Measurements from ENCODE around the gene CCDC89.

CCDC89 gene

DNA sequence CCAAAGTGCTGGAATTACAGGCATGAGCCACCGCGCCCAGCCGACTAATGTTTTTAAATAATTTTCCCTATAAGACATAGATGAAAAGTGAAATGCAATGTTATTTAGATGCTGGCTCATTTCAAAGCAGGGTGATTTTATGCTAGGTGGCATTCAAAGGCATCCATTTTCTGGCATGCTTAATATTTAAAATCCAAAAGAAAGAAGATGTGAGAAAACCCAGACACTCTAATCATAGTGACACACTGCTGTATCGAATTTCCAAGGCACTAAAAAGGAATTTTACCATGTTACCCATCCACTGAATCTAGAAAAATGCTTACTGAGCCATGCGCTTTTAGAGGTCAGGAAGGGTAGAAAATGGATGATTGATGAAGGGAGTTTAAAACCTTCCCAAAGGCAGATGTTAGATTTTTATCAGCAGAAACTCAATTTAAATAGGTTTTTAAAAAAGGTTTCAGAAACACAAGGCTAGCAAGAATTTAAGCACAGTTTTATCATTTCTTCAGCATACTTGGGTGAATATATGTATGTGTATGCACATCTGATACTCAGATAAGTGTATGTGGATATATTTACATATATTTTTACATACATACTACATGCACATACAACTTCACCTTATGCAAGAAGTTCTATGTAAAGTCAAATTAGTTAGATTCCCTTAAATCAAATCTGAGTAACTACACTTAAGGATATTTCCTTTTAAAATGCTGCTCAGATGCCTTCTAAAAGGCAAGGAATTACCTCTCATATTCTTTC lies 24.1 kb upstream of the CCDC89 start:
- H2BK120ac ChIP-seq (ENCODE audit: low read depth, low read length), result no peak overlapping the region
- H3K36me3 ChIP-seq (replicated peaks in 1 of 2; ENCODE audit: control insufficient read depth in 2 of 2, insufficient read depth in 2 of 2, low read length in 2 of 2), result peaks cover 0 to 5% of the 10 kb centered on the region in 2 donors
- H3K4me3 ChIP-seq (ENCODE audit: low read length in 2 of 2), result no peak overlapping the region
- H2AFZ ChIP-seq (ENCODE audit: low read length), result no peak overlapping the region
- peaks cover 5 to 8% of the 10 kb centered on the region in 2 donors for H3K4me1 ChIP-seq (ENCODE audit: control insufficient read depth in 2 of 2, insufficient read depth in 1 of 2, low read depth in 1 of 2, low read length in 2 of 2)
- H3K18ac ChIP-seq (ENCODE audit: low read length), result no peak overlapping the region
- H3K9ac ChIP-seq (ENCODE audit: low read depth, low read length, poor library complexity), result no peak overlapping the region
- H2BK12ac ChIP-seq (ENCODE audit: low read length), result no peak overlapping the region
- H3K23ac ChIP-seq (ENCODE audit: low read depth, low read length, poor library complexity), result no peak overlapping the region
- no peak overlapping the region for H4K91ac ChIP-seq (ENCODE audit: low read depth, low read length, poor library complexity)
- H2BK15ac ChIP-seq (ENCODE audit: low read length), result no peak overlapping the region
- no peak overlapping the region for H3K27ac ChIP-seq (replicated peaks; ENCODE audit: low read length)
- H3K79me1 ChIP-seq (ENCODE audit: low read depth, low read length), result no peaks in the 10 kb centered on the region
- no peak for DNase-seq (ENCODE audit: low spot score)
- no peak overlapping the region for H2BK5ac ChIP-seq (ENCODE audit: low read length)
- no peaks in the 10 kb centered on the region for H3K27me3 ChIP-seq (ENCODE audit: control insufficient read depth in 3 of 3, insufficient read depth in 3 of 3, low read depth in 1 of 3, low read length in 3 of 3)
- H3K4ac ChIP-seq (ENCODE audit: low read length), result no peak overlapping the region
- H3K4me2 ChIP-seq (ENCODE audit: insufficient read depth, low read length, poor library complexity, severe bottlenecking), result no peak overlapping the region
- H3K14ac ChIP-seq (ENCODE audit: low read length), result no peak overlapping the region
- no CpG with 5 or more reads among the region's 5 CpGs for WGBS, 2 donors (ENCODE audit: extremely low coverage in 2 of 2, insufficient read length in 2 of 2, insufficient replicate concordance in 1 of 2)
- H4K8ac ChIP-seq (ENCODE audit: low read depth, low read length), result no peak overlapping the region
- H2AK5ac ChIP-seq (ENCODE audit: low read depth, low read length), result no peak overlapping the region
- H3K9me3 ChIP-seq (replicated peaks in 1 of 2; ENCODE audit: control insufficient read depth in 2 of 2, insufficient read depth in 1 of 2, low read depth in 1 of 2, low read length in 2 of 2), result no peaks in the 10 kb centered on the region

DNA sequence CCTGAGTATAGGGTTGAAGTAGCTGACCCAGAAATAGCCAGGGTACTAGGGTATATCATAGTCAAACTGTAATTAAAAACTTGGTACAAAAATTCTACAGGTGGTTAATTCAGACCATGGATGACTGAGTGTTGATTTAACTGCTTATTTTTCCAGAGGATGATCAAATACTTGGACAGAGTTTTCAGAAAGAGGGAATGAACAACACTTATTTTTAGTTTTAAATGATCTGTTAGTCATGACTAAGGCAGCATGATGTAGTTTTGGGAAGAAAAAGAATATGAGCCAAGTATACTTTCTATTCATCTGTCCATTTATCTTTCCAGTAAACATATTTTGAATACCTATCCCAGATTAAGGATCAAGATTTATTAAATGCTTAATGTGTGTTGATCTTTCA lies 19.8 kb upstream of the CCDC89 start:
- H2AFZ ChIP-seq (ENCODE audit: low read length), result no peak overlapping the region
- no peak overlapping the region for H2AK5ac ChIP-seq (ENCODE audit: low read depth, low read length)
- no peaks in the 10 kb centered on the region for H3K27me3 ChIP-seq (ENCODE audit: control insufficient read depth in 3 of 3, insufficient read depth in 3 of 3, low read depth in 1 of 3, low read length in 3 of 3)
- DNase-seq (ENCODE audit: low spot score), result no peak
- no peaks in the 10 kb centered on the region for H3K79me1 ChIP-seq (ENCODE audit: low read depth, low read length)
- H3K4me2 ChIP-seq (ENCODE audit: insufficient read depth, low read length, poor library complexity, severe bottlenecking), result no peak overlapping the region
- H4K91ac ChIP-seq (ENCODE audit: low read depth, low read length, poor library complexity), result no peak overlapping the region
- no peak overlapping the region for H3K27ac ChIP-seq (replicated peaks; ENCODE audit: low read length)
- H2BK12ac ChIP-seq (ENCODE audit: low read length), result no peak overlapping the region
- no peak overlapping the region for H3K9ac ChIP-seq (ENCODE audit: low read depth, low read length, poor library complexity)
- H2BK120ac ChIP-seq (ENCODE audit: low read depth, low read length), result no peak overlapping the region
- no peaks in the 10 kb centered on the region for H3K4me1 ChIP-seq (ENCODE audit: control insufficient read depth in 2 of 2, insufficient read depth in 1 of 2, low read depth in 1 of 2, low read length in 2 of 2)
- H3K14ac ChIP-seq (ENCODE audit: low read length), result no peak overlapping the region
- peaks cover 0 to 5% of the 10 kb centered on the region in 2 donors for H3K36me3 ChIP-seq (replicated peaks in 1 of 2; ENCODE audit: control insufficient read depth in 2 of 2, insufficient read depth in 2 of 2, low read length in 2 of 2)
- no peak overlapping the region for H3K18ac ChIP-seq (ENCODE audit: low read length)
- H3K9me3 ChIP-seq (replicated peaks in 1 of 2; ENCODE audit: control insufficient read depth in 2 of 2, insufficient read depth in 1 of 2, low read depth in 1 of 2, low read length in 2 of 2), result no peaks in the 10 kb centered on the region
- H2BK15ac ChIP-seq (ENCODE audit: low read length), result no peak overlapping the region
- no peak overlapping the region for H3K4ac ChIP-seq (ENCODE audit: low read length)
- no peak overlapping the region for H3K4me3 ChIP-seq (ENCODE audit: low read length in 2 of 2)
- no peak overlapping the region for H4K8ac ChIP-seq (ENCODE audit: low read depth, low read length)
- H2BK5ac ChIP-seq (ENCODE audit: low read length), result no peak overlapping the region
- H3K23ac ChIP-seq (ENCODE audit: low read depth, low read length, poor library complexity), result no peak overlapping the region

DNA sequence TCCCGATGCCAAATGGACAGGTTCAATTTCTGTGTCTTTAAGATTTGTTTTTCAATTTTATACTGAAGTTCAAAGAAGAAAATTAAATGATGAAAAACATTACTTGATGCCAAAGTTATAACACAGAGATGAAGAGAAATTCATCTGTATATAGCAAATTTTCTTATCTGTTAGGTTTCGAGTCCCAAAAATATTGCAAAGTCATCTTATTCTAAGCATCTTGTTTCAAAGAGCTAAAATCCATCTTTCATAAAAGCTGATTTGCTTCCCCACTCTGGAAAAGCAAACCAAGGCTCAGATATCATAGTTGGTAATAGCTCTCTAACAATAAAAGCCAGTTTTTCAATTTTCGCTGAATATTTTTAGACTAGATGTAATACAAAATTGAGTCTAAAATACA lies 19.0 kb upstream of the CCDC89 start:
- Histone ChIP-seq H3K23ac (ENCODE audit: low read depth, low read length, poor library complexity) (no peak overlapping the region), H2AFZ (ENCODE audit: low read length) (no peak overlapping the region), H3K27ac (replicated peaks; ENCODE audit: low read length) (no peak overlapping the region), H2BK120ac (ENCODE audit: low read depth, low read length) (no peak overlapping the region), H4K91ac (ENCODE audit: low read depth, low read length, poor library complexity) (no peak overlapping the region), H2BK12ac (ENCODE audit: low read length) (no peak overlapping the region), H3K9me3 (replicated peaks in 1 of 2; ENCODE audit: control insufficient read depth in 2 of 2, insufficient read depth in 1 of 2, low read depth in 1 of 2, low read length in 2 of 2) (no peaks in the 10 kb centered on the region), H3K4me3 (ENCODE audit: low read length in 2 of 2) (no peak overlapping the region), H4K8ac (ENCODE audit: low read depth, low read length) (no peak overlapping the region), H3K4me2 (ENCODE audit: insufficient read depth, low read length, poor library complexity, severe bottlenecking) (no peak overlapping the region), H3K27me3 (ENCODE audit: control insufficient read depth in 3 of 3, insufficient read depth in 3 of 3, low read depth in 1 of 3, low read length in 3 of 3) (no peaks in the 10 kb centered on the region), H2BK15ac (ENCODE audit: low read length) (no peak overlapping the region), H3K18ac (ENCODE audit: low read length) (no peak overlapping the region), H3K9ac (ENCODE audit: low read depth, low read length, poor library complexity) (no peak overlapping the region), H2BK5ac (ENCODE audit: low read length) (no peak overlapping the region), H3K4me1 (ENCODE audit: control insufficient read depth in 2 of 2, insufficient read depth in 1 of 2, low read depth in 1 of 2, low read length in 2 of 2) (no peaks in the 10 kb centered on the region), H3K36me3 (replicated peaks in 1 of 2; ENCODE audit: control insufficient read depth in 2 of 2, insufficient read depth in 2 of 2, low read length in 2 of 2) (peaks cover 0 to 5% of the 10 kb centered on the region in 2 donors), H3K79me1 (ENCODE audit: low read depth, low read length) (no peaks in the 10 kb centered on the region), H3K4ac (ENCODE audit: low read length) (no peak overlapping the region), H2AK5ac (ENCODE audit: low read depth, low read length) (no peak overlapping the region), H3K14ac (ENCODE audit: low read length) (no peak overlapping the region)
- DNase-seq (ENCODE audit: low spot score), result no peak
- WGBS, 2 donors (ENCODE audit: extremely low coverage in 2 of 2, insufficient read length in 2 of 2, insufficient replicate concordance in 1 of 2), result no CpG with 5 or more reads among the region's 3 CpGs

DNA sequence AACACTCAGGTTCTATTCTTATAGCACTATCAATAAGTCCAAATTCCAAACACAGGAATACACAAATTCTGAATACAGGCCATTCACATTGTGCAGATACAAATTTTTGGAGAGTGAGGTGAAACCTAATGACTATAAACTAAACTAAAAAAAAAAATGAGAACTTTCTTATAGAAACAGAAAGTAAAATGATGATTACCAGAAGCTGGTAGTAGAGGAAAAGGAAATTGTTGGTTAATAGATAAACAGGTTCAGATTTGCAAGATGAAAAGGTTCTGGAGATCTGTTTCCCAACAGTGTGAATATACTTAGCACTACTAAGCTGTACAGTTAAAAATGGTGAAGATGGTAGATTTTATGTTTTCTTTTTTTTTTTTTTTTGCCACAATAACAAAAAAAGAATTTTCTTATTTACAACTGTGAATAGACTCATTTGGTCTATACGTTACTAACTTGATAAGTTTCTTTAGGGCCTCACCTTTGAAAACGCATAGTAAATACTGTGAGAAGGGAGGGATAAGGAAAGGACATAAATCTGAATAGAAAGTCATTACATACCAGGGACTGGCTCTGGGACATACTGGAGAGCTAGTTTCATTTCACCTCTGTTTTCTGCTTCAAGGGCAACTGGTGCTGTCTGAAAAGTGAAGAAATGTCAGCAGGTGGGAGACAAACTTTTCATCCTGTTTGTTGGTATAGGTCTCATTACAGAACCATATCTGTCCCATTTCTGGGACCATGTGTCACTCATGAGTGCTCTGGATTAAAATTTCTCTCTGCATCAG lies 14.2 kb upstream of the CCDC89 start:
- no peak overlapping the region for H3K4me3 ChIP-seq (ENCODE audit: low read length in 2 of 2)
- no peak overlapping the region for H2BK15ac ChIP-seq (ENCODE audit: low read length)
- no peaks in the 10 kb centered on the region for H3K9me3 ChIP-seq (replicated peaks in 1 of 2; ENCODE audit: control insufficient read depth in 2 of 2, insufficient read depth in 1 of 2, low read depth in 1 of 2, low read length in 2 of 2)
- H3K14ac ChIP-seq (ENCODE audit: low read length), result no peak overlapping the region
- no peak for DNase-seq (ENCODE audit: low spot score)
- no CpG with 5 or more reads among the region's 2 CpGs for WGBS, 2 donors (ENCODE audit: extremely low coverage in 2 of 2, insufficient read length in 2 of 2, insufficient replicate concordance in 1 of 2)
- no peaks in the 10 kb centered on the region for H3K27me3 ChIP-seq (ENCODE audit: control insufficient read depth in 3 of 3, insufficient read depth in 3 of 3, low read depth in 1 of 3, low read length in 3 of 3)
- no peaks in the 10 kb centered on the region for H3K79me1 ChIP-seq (ENCODE audit: low read depth, low read length)
- no peak overlapping the region for H3K4me2 ChIP-seq (ENCODE audit: insufficient read depth, low read length, poor library complexity, severe bottlenecking)
- H3K18ac ChIP-seq (ENCODE audit: low read length), result no peak overlapping the region
- no peak overlapping the region for H3K23ac ChIP-seq (ENCODE audit: low read depth, low read length, poor library complexity)
- H3K9ac ChIP-seq (ENCODE audit: low read depth, low read length, poor library complexity), result no peak overlapping the region
- H2AK5ac ChIP-seq (ENCODE audit: low read depth, low read length), result no peak overlapping the region
- H4K91ac ChIP-seq (ENCODE audit: low read depth, low read length, poor library complexity), result no peak overlapping the region
- no peaks in the 10 kb centered on the region for H3K4me1 ChIP-seq (ENCODE audit: control insufficient read depth in 2 of 2, insufficient read depth in 1 of 2, low read depth in 1 of 2, low read length in 2 of 2)
- H3K36me3 ChIP-seq (replicated peaks in 1 of 2; ENCODE audit: control insufficient read depth in 2 of 2, insufficient read depth in 2 of 2, low read length in 2 of 2), result peaks cover 0 to 28% of the 10 kb centered on the region in 2 donors
- H2BK12ac ChIP-seq (ENCODE audit: low read length), result no peak overlapping the region
- H4K8ac ChIP-seq (ENCODE audit: low read depth, low read length), result no peak overlapping the region
- no peak overlapping the region for H3K4ac ChIP-seq (ENCODE audit: low read length)
- H3K27ac ChIP-seq (replicated peaks; ENCODE audit: low read length), result no peak overlapping the region
- H2BK5ac ChIP-seq (ENCODE audit: low read length), result no peak overlapping the region
- H2AFZ ChIP-seq (ENCODE audit: low read length), result no peak overlapping the region
- no peak overlapping the region for H2BK120ac ChIP-seq (ENCODE audit: low read depth, low read length)

Data from neuronal stem cell (in vitro differentiated cells).